Suppressor macrophage treated with lipopolysaccharide for 4 hours (primary cell): ENCODE data around the gene LRRC47.
A peak's percentile ranks its signal among the peaks of the same experiment; 100 is the strongest.

Experiments
- DNase-seq: peaks from one replicate; pipeline ENCODE4 v3.0.0-alpha.2; 2020

Gene LRRC47

DNA sequence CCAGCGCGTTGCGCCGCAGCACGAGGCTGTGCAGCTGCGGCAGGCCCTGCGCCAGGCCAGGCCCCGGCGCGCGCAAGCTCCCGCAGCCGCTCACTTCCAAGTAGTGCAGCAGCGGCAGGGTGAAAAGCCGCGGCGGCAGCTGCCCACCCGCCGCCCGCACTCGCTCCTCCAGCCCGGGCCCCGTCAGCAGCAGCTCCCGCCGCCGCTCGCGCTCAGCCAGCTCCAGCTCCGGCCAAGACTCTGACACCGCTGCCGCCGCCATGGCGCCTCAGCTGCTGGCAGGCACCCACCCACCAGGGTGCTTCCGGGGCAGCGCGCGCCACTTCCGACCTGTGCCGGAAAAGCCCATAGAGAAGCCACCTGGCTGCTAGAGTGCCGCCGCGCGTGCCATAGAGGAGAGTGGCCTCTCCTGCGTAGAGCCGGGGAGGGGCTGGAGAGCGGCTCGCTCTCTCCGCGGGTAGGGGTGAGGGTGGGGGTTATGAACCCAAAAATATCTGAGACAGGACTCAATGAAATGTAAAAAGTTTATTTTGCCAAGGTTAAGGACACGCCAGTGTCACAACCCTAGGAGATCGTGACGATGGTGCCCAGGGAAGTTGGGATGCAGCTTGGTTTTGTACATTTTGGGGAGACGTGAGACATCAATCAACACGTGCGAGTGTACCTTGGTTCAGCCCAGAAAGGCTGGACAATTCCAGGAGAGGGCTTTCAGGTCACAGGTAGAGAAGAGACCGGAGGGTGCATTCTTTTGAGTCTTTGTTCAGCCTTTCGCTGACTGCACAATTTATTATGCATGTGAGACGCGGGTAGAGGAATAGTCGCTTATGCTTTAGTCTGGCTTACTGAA is at the start of gene LRRC47:
Gene LRRC47, minus strand, starts transcription at position 284 of the 847 bp plus-strand sequence. Its CDS starts 22 bp downstream, at position 262.
- DNase-seq, result peak; percentile 95

DNA sequence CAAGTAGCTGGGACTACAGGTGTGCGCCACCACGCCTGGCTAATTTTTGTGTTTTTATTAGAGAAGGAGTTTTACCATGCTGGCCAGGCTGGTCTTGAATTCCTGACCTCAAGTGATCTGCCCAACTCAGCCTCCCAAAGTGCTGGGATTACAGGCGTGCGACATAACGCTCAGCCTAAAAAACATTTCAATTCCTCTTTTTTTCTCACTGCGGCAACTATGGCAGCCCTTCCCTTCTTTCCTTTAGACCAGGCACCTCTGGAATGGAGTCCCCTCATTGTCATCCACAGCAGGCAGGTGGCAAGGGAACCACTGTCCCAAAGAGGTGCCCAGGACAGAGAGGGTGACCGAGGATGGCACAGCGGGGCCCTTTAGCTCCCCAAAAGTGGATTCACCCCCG is 46.6 kb upstream of the LRRC47 start:
- DNase-seq, result peak; percentile 15

DNA sequence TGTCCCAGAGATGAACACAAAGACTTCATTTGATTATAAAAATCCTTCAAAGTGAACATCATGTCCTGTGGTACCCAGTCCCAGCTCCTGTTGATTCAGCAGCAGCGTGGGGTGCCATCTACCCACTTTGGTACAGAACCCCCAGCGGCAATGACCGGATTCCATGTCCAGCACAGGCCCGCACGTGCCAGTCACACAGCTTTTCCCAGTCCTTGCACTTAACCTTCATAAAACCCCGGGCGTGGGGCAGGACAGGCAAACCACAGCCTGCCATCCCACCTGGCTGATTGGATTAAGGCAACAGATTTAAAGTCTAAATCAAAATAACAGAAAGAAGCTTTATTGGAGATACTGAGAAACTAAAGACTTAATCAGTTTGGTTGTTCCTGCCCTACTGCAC is 45.2 kb upstream of the LRRC47 start:
- no peak for DNase-seq

DNA sequence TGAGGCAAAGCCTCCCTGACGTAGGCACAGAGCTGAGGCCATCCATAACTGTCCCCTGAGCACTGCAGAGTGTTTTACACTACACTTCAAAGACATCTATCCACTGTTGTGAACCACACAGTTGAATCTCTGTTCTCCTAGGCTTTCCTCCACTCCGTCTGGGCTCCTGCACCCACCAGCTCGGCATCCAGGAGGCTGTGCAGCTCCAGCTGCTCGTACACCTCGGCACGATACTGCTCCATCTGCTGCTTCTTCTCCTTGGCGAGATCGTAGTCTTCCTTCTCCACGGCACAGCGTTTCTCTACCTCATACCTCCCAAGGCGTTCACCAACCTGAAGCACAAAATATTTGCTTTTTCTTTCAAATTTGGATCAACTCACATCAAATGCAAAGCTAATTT is 42.5 kb upstream of the LRRC47 start:
- no peak for DNase-seq

GRCh38 chr1:3837685-3838084 is 41.4 kb upstream of the LRRC47 start:
- no peak for DNase-seq

GRCh38 chr1:3837200-3837599 is 40.9 kb upstream of the LRRC47 start:
- no peak for DNase-seq

GRCh38 chr1:3836421-3836820 is 40.1 kb upstream of the LRRC47 start:
- DNase-seq, result no peak

DNA sequence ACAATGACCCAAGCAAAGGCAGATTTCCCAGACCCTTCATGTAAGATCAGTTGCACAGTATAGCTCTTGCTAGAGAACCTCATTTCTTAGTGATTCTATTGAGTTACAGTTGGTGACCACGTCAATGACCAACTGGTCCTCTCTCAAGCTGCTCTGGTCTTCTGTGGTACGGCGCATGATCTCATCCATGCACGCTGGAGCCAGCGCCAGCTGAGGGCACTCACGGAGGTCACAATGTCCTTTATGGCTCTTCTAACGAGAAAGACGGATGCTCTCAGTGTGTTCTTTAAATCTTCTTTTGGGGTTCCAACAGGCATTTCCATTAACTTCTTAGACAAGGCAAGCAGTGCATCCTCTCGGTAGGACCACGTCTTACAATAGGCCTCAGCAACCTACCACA is 38.4 kb upstream of the LRRC47 start:
- DNase-seq, result no peak

DNA sequence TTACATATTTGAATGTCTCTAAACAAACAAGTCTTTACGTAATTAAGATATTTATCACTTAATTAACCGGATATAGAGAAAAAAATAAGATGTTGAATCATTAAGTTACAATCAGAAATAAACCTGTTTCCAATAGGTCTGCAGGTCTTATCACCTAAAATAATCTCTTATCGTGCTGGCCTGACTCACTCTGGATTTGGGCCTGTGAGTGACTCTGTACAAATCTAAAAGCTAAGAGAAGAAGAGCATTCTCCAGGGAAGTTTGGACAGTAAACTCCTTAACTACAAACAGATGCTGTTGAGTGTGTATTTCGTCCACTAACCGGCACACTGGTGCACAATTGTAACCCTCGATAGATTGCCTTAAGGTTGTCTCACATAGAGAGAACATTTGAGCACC is 35.4 kb upstream of the LRRC47 start:
- no peak for DNase-seq

DNA sequence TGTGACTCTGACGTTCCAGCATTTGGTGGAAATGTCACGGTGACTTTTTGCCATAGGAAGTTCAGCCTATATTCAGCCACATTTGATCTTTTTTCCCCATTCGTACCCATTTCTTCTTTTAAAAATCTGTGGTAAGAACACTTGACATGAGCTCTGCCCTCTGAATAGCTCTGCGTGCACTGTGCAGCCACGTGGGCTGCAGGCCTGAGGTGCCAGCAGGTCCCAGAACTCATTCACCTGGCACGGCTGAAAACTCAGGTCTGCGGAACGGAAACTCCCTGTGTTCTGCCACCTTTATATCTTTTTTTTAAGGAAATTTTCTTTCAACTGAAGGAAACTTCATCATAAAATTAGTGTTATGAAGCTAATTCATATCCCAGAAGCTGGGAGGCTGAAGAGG is 32.1 kb upstream of the LRRC47 start:
- no peak for DNase-seq

- no peak for DNase-seq
Observed at GRCh38 chr1:3827813-3828307, 31.6 kb upstream of the LRRC47 start.

- no peak for DNase-seq
Observed at GRCh38 chr1:3825356-3825755, 29.1 kb upstream of the LRRC47 start.

GRCh38 chr1:3824650-3825049 is 28.4 kb upstream of the LRRC47 start:
- DNase-seq, result no peak

GRCh38 chr1:3822421-3822820 is 26.1 kb upstream of the LRRC47 start:
- DNase-seq, result no peak

GRCh38 chr1:3821908-3822307 is 25.6 kb upstream of the LRRC47 start:
- DNase-seq, result no peak

DNA sequence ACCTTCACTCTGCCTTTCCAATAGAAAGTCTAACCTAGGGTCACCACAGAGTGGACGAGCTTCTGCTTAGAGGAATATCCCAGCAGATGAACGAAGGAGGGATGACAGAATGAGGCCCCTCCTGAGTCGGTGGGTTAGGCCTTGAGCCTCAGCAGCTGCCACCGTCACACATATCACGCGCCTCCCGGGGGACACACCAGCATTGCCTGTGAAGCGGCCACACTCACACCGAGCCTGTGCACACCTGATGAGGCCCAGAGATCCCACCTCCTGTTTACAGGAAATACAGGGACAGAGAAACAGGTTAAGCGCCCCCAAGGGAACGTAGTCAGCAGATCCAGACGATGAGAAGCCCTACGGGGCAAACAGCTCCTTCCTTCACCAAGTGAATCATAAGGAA is 25.1 kb upstream of the LRRC47 start:
- DNase-seq, result no peak

- DNase-seq, result no peak
Observed at GRCh38 chr1:3821004-3821403, 24.7 kb upstream of the LRRC47 start.

- no peak for DNase-seq
Observed at GRCh38 chr1:3820316-3820715, 24.0 kb upstream of the LRRC47 start.

DNA sequence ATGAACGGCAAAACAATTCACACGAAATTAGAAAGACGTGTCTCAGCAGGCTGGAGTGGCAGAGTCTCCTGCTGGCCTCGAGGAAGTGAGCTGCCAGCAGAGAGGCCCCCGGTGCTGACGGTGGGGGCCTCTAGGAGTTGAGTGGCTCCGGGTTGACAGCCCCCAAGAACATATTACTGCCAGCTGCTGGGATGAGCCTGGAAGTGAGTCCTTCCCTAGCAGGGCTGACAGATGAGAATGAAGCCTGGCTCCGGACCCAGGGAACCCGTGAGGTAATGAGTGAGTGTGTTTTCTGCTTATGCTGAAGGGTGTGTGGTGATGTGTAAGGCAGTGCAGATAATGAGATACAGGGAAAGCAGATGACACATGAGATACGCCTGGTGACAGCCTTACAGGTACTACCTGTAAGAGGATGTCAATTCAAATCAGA is 23.5 kb upstream of the LRRC47 start:
- no peak for DNase-seq

- DNase-seq, result no peak
Observed at GRCh38 chr1:3817821-3818597, 21.7 kb upstream of the LRRC47 start.

GRCh38 chr1:3817138-3817740 is 20.9 kb upstream of the LRRC47 start:
- DNase-seq, result no peak

- no peak for DNase-seq
Observed at GRCh38 chr1:3816331-3817137, 20.2 kb upstream of the LRRC47 start.
